GM21390 (cell line): Measurements from ENCODE around the gene ETV6.
A peak's percentile ranks its signal among the peaks of the same experiment; 100 is the strongest.

Source experiments
- ATAC-seq: cut with Tn5 transposase; IDR thresholded peaks from one replicate; pipeline ENCODE4 v1.9.1; 2021; ENCODE audit not compliant: unreplicated experiment

Gene ETV6

DNA sequence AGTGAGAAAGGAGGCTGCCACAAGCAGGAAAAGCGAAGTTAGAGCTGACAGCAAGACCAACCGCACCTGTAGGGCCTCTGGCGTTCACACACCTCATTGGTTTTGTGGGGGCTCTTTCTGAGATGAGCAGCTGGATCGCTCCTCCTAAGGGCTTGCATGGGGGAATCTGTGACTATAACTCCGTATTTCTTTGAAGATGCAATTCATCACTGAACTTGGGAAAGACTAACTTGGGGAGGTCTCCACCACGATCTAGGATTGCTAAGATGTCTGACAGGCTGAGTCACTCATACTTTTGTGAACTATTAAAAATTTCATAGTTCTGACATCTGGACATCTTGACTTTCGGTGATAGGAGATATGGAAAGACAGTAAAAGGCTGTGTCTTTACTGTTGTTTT is 173.6 kb downstream of the ETV6 start:
- ATAC-seq: no peak

DNA sequence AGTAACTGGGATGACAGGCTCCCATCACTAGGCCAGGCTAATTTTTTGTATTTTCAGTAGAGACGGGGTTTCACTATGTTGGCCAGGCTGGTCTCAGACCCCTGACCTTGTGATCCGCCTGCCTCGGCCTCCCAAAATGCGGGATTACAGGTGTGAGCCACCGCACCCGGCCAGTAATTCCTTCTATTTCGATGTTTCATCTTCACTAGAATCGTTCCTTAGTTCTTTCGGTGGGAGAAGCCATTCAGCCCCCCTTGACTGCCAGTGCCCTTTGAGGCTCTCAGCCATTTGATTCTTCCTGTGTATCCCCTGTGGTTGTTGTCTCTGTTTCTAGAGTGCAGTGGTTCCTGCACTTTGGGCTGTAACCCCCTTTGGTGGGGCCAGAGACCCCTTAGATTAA is 174.1 kb downstream of the ETV6 start:
- ATAC-seq: no peak

DNA sequence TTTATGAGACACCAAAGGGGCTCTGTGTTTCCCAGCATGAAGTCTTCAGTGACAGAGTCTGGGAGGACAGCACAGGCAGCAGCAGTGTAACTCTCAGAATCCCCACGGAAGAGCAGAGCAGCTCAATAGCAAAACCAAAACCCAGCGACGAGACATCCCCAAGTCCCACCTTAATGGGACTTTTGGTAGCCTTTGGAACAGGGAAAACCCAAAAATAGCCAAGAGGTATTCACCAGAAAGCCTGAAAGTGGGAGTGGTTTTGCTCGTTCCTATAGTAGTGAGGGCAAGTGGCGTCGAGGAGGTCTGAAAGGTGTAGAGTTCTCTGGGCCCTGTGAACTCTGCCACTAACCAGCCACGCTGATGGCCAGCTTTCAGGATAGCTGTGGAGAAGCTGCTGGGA is 174.6 kb downstream of the ETV6 start:
- ATAC-seq: no peak

DNA sequence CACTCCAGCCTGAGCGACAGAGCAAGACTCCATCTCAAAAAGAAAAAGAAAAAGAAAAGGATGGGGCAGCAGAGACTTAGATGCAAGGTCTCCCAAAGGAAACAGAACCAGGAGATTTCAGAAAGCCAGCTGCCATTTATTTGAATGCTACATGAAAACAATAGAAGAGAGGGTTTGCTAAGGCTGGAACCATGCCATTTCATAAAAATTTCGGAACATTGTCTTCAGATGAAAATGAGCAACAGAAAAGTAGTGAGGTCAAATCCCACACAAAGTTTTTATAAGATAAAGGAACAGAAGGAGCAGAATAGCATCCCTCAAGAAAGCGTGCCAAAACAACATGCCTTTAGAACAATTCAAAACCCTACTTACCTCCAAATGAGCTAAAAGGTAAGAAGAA is 175.3 kb downstream of the ETV6 start:
- no peak for ATAC-seq

DNA sequence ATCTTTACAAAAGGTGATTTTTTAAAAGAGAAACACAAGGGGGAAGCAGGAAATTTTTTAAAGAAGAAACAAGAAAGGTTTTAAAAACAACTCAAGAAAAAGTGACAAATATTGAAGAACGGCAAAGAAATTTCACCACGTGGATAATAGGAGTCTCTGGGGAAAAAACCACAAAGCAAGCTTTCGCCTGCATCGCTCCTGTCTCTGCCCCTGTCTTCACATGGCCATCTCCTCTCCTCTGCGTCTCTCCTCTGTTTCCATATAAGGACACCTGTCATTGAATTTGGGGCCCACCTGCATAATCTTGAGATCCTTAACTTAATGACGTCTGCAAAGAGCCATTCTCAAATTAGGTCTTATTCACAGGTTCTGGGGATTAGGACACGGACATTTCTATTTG is 175.8 kb downstream of the ETV6 start:
- ATAC-seq: no peak

DNA sequence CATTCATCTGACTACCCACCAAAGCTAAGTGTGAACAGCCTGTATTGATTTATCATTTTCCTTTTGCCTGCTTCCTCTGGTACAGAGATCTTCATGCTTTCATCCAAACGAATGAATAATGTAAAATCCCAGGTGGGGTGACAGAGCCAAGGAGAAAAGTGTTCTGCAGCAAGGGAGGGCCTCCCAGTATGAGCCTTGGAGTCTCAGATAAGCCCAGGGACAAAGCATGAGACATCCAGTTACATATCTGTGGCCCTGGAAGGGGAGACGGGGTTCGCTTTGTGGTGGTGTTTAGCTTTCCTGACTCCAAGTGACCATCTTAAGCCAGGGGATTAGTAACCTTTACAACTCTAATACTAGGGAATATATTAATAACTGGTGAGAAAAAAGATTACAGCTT is 177.1 kb downstream of the ETV6 start:
- no peak for ATAC-seq

DNA sequence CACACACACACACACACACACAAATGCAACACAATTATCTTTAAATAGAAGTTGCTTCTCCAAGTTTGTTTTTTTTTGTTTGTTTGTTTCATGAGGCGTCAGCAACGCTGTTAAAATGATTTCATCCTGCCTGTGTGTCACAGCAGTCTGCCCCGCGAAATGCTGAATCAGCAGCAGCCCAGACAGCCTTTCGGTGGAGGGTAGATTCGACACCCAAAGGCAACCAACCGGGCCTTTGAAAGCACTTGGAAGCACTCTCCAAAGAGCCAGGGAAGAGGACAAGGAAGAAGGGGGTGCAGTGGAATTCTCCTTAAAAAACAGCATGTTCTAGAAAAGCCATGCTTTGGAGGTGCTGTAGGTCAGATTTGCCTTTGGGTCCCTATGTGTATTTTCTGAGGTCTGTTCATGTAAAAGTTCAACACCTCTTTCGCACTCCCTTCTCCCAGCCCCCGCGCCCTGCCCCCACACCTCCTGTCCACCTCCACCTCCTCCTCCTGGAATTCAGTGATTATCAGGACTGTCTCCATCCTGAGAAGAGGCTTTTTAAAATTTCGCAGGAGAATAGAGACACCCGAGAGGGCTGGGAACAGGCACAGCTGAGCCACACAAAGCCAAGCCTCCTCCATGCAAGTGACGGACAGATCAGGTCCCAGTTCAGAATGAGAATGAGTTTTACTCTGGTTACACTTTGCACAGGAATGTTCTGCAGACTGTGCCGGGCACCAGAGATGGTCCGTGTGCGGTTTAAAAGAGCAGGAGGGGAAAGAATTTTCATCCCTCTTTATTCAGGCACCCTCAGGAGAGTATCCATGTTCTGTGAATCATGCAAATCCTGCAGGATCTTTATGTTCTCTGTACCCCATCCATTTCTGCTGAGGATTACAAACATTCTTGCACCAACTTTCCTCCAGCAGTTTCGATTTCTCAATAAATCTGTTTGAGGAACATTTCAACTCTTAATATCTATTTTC is 177.9 kb downstream of the ETV6 start:
- no peak for ATAC-seq

DNA sequence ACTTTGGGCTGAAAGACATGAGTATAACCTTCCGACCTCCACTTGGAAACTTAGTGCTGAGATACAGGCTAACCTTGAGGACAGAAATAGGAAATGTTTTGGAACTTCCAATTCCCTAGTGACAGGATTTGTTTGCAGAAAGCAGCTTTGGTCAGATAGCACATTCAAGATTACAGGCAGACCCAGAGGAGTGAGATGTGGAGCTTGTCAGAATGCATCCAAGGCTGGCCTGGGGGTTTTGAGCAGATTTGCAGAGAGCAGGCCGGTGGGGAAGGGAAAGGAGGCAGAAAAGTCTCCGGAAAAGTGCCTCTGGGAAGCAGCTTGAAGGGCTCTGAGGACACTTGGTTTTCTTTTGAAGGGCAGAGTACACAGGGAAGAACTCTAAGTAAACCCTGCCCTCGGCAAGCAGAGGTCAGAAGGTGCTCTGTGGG is 180.3 kb downstream of the ETV6 start:
- ATAC-seq: no peak

DNA sequence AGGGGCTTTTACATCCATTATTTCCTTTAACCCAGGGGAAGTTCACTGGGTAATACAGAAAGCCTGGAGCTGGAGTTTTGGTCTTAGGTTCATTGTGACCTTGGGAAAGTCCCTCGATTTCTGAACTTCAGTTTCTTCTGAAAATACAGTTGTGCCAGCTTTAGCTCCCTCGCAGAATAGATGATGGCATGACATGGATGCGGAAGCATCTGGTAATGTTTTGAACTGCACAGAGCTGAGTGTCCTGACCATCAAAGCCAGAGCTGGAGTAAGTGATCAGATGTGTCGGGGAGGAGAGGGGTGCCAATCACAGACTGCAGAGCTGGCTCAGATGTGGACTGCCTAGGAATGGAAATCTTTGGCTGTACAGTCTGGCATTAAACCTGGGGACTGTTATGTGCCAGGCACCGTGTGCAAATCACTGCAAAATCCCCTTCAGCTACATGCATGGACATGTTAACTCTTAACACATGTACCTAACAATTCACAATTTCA is 180.9 kb downstream of the ETV6 start:
- peak; percentile 36 for ATAC-seq

DNA sequence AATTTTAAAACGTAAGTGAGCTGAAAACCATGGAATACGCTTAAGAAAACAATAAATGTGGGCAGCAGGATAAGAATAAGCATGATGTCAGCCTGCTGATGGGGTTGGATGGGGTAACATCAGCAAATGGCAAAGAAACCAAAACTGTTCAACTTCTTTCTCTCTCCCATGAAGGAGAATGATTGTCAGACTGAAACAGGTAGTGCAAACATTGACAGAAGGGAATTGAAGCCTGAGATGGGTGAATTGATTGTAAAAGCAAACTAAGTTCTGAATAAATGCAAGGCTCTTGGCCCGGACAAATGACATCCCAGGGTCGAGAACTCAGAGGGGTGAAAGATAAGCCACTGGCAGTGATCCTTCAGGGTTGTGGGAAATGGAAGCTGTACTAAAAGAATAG is 182.6 kb downstream of the ETV6 start:
- ATAC-seq: no peak

DNA sequence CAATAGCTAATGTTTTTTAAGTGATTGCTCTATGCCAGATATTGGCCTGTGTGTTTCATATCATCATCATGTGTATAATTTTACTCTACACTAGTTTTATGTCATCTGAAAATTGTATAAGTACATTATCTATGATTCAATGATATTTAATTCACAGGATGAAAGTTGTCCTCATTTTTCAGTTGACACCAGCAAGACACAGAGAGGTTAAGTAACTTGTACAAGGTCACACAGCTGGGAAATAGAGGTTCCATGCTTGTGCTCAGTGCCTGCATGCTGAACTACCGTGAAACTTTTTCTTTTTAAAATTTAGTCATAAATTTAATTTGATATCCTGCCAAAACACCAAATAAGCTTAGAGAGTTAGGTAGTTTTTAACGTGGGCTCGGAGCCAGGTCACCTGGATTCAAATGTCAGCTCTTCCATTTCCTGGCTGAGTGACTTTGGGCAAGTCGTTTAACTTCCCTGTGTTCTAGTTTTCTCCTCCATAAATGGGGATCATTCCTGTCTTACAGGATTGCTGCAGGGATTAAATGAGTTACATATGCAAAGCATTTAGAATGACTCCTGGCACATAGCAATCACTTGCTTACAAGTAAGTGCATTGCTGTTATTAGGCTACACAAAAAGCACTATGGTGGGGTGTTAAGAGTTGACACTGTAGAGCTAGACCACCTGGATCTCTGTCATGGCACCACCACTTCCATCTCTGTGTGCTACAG is 183.9 kb downstream of the ETV6 start:
- ATAC-seq: no peak

DNA sequence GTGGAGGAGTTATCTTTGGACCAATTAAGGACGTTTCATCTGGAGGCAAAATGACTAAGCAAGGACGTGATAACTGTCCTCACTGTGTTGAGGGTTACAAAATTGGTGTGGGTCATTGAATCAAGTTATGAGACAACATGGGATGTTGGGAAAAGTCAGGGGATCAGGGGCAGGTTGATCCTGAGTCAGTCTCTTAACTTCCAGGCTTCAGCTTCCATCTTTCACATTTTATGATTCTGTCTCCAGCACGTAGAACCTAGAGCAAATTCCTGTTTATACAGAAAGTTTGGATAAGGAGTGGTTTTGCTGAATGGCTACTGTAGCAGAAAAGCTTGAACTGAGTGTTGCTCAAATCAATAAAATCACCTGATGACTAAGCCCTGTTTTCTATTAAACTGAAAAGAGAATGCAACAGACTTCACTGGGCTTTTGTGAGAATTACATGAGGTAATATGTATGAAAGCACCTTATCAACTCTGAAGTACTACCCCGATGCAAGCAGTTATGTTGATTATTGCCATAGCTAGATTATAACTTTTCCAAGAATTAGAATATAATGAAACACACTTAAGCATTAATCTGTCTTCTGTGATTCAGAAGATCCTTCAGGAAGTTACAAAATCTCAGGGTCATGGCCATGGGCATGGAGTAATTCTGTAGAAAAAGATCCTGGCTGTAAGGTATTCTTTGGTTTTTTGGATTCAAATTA is 184.8 kb downstream of the ETV6 start:
- no peak for ATAC-seq

DNA sequence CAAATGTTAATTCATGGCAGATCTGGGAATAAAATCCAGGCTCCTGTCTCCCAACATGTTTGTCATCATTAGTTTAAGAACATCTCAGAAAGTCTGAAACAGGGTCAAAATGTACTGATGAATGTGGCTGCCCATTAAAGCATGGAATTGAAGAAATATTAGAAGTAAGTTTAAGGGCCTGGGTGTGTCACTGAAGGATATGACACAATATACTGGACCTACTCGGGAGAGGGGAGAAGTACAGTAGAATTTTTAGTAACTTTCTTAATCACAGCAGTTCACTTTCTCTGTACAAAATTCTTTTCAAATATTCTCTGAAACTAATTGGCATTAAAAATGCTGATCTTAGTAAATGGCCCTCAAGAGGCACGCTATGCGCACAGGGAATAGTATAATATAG is 185.5 kb downstream of the ETV6 start:
- no peak for ATAC-seq

DNA sequence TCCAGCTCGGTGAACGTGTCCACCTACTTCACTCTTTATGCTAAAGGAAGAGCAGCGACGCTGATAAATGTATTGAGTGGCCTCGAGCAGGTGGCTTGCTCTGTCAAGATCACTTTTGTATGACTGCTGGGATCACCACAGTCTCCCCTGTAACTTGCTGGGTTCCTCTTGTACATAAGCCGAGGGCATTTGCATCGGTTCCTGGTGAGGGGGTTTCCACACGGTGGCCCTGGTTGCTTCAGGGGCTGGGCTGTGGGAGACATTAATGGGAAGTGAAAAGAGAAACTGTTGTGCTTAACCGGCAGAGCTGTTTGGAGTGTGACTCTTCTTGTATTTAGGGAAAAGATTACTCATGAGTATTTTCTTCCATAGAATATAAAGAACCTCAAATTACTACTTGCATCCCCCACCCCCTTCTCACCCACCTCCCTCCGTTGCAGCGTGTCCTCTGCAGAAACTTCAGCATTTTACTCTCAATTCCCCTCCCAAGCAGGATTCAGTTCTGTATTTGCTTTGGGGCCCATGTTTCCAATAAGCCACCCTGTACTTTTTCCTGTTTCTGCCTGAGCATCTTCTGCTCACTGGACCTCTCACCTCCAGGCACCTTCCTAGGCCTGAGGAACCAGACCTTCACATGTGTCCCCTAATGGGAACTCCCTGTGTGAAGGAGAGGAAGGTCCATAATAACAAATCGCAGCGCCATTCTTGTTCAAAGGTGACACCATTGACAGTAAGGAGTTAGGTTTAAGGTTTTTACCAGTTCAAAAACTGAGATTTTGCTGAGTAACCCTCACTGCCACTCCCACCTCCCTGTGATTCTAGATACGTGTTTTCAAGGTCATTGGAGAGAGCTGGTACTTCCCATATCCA is 187.0 kb downstream of the ETV6 start:
- peak; percentile 88 for ATAC-seq

DNA sequence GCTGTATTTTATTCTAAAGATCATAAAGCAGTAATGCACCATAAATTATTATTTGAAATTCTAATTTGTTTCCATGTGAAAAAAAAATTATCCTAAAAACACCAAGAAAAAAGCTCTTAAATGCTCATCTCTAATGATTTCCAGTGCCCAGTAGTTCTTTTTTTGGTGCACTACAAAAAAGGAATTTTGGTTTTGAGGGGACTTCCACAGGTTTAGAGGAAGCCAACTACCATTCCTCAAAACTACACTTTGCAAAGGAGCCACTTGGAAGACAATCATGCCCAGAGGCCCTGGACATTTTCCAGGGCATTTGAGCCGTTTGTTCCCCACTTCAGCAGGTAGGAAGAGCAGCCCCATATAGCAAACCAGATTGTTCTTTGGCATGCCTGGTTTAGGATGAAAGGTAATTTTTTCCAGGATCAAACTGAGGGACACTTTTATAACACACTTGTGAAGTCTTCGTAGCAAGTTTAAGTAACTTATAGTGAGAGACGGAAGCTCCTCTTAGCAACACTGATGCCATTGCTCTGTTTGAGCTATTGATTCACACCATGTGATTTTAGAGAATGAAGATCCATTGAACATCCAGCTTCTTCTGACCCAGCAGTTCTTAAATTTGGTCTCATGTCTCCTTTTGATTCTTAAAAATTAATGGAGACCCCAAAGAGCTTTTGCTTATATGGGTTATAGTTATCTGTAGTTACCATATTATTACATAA is 187.9 kb downstream of the ETV6 start:
- no peak for ATAC-seq

DNA sequence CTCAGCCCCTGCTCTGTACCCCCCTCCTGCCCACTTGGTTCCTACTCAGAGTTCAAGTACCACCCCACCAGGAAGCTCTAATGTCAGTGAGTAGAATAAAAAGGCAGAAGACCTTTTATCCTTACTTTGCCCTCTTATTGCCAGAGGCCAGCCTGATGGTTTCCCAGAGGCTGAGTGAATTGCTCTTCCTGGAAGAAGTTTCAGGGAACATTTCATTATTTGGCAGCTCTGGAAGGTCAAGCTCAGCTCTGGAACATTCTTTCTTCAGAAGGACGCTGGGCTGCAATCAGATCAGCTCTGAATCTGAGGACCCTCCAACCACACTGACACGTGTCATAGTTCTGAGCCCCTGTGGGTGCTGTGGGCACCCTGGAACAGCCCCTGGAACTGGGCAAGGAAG is 188.9 kb downstream of the ETV6 start:
- ATAC-seq: no peak

DNA sequence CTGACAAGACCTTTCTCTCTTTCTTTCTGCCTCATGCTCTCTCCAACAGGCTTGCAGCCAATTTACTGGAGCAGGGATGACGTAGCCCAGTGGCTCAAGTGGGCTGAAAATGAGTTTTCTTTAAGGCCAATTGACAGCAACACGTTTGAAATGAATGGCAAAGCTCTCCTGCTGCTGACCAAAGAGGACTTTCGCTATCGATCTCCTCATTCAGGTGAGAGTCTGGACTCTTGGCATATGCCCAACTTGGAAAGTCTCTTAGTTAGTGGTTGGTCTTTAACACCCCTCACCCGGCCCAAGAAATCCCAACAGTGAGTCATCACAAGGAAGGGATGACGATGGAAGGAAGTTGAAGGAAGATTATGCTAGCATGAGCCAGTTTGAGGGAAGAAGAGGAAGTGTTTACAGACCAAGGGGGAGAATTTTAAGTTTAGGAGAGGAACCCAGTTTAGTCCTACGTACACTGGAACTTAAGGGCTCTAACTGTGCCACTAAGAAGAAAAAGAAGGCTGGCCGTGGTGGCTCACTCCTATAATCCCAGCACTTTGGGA is 189.7 kb downstream of the ETV6 start:
- no peak for ATAC-seq

DNA sequence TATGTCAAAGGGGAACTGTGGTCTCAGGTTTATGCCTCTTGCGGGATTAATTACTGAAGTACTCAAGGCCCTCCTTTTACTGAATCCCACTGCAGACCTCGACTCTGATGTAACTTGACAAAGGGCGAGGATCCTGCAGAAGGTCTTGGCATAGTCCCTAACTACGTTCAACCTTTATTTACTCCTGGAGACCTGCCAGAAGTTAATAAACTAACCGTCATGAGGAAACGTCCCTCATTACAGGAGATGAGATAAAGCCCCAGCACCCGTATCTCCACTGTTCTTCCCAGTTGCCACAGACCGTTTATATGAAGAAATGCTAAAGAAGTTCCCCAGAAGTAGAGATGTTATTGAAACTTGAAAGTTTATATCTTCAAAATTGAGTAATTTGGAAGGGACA is 190.9 kb downstream of the ETV6 start:
- ATAC-seq: no peak

DNA sequence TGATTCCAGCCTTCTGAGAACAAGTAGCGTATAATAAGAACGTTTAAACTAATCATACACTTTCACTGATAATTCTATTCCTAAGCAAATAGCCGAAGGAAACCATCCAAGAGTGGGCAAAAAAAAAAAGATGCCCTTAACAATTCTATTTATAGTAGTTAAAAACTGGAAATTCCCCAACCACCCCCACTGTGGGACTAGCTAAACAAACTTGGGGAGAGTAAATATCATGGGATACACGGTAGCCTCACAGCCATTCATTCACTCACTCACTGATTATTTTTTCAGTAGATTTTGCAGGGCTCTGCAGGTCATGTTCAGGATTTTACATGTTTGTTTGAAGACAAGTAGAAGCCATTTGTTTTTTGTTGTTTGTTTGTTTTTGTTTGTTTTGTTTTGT is 197.0 kb downstream of the ETV6 start:
- no peak for ATAC-seq

DNA sequence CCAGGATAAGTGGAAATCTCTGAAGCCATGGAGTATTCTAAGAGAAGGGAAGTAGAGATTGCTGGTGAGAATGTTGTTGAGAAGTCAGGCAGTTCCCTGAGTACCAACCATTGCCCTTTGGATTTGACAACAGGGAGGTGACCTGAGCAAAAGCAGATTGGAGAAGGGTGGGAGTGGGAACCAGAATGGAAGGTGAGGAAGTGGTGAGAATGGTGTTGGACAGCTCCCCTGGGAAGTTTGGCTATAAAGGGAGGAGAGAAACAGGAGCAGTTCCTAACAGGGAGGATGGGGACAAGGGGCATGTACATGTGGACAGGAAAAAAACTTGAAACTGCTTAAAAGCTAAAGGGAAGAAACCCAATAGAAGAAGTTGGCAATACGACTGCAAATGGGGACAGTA is 198.1 kb downstream of the ETV6 start:
- ATAC-seq: no peak
